T1000 (cell line): ENCODE results near the gene CCT6A.
"Not testable (repeated sequence)": the region's sequence is repeated elsewhere in the genome, so short reads cannot be mapped to it uniquely, and the experiment has no call there.

ENCODE experiments used
- DNase-seq: peaks from one replicate; lab custom pipeline; 2025; ENCODE audit warnings: mixed read lengths; lab: John Stamatoyannopoulos, UW

CCT6A gene

DNA sequence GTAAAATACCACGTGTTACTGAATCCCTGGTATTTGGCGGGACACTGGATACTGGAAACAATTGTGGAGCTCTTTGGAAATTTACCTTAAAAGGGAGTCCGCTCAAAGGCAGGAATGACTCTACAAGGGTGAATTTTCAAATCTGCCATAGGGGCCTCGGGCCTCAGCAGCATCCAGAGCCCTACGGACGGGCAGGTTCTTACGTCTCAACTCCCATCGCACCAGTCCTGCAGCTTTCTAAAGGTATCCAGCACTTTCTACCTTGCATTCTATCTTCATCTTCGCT lies 569 bp upstream of the CCT6A start:
- no peak for DNase-seq

- DNase-seq, result no peak
These were observed 1.8 kb downstream of the CCT6A start for GRCh38 chr7:56053379-56053778.

DNA sequence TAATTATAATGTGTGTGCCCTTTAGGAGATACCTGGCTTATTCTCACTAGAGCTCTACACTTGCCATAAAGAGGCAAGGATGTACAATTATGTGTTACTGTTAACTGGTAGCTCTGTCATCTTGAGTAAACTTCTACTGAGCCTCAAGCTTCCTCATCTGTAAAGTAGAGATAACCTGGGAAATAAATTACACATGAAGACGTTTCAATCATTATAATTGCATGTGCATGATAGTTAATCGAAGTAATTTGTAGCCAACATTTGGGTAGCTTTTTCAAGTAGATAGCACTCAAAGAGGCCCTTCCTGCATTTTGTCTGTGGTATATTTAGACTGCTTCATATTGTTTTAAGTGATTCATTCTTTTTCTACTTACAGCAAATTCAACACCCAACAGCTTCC lies 2.4 kb downstream of the CCT6A start:
- no peak for DNase-seq

DNA sequence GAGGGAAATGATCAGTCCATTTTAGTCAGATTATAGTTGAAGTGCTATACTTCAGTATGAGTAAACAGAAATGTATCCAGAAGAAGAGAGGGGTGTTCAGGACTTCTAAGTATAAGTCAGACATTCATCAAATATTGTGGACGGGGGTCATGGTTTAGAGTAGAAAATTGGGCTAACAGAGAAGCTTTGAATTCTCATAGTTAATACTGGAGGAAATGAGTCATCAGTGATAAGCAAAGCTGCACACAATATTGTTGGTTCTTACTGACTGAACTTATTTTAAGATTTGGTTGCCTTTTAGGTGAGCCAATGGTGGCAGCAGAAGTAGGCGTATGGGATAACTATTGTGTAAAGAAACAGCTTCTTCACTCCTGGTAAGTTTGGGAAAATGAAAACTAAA lies 10.8 kb downstream of the CCT6A start:
- no peak for DNase-seq

- DNase-seq, result no peak
These were observed 11.9 kb downstream of the CCT6A start for GRCh38 chr7:56063500-56063881.

DNA sequence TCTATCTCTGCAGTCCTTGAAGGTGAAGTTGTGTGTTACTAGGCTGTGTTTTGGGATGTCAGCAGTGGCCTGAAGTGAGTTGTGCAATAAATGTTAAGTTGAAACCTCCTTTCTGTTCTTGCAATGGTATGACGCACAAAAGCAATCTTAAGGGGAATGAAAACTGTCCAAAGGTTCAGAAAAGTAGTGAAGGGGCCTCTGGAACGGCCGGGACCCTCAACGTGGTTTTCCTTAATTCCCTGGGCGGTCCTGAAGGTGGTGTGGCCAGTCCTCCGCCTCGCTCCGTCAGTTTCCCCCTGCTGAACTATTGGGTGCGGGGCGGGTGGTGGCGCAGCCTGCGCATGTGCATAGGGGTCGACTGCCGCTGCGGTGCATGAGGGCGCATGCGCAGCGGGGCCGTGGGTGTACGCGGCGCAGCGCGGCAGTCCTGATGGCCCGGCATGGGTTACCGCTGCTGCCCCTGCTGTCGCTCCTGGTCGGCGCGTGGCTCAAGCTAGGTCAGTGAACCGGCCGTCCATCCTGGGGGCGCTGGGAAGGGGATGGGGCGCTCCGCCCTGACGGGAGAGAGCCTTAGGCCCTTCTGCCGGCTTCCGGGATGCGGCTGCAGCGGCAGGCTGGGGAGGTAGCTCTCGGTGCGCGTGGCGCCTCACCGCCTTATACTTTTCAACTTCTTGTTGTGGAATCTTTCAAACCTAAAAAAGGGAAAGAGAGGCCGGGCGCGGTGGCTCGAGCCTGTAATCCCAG lies 12.5 kb downstream of the CCT6A start, which contains the start of gene SUMF2:
SUMF2 (plus strand) TSS at position 405 of the 744 bp plus-strand sequence; CDS start at position 431, 26 bp downstream.
- peak; percentile 84 for DNase-seq

DNA sequence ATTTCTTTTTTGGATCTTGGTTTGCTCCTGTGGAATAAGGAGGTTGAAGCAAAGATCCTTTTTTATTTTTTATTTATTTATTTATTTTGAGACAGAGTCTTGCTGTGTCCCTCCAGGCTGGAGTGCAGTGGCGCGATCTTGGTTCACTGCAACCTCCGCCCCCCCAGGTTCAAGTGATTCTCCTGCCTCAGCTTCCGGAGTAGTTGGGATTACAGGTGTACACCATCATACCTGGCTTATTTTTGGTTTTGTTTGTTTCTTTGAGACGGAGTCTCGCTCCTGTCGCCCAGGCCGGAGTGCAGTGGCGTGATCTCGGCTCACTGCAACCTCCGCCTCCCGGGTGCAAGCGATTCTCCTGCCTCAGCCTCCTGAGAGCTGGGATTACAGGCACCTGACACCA lies 14.8 kb downstream of the CCT6A start:
- DNase-seq, result not testable (repeated sequence)

DNA sequence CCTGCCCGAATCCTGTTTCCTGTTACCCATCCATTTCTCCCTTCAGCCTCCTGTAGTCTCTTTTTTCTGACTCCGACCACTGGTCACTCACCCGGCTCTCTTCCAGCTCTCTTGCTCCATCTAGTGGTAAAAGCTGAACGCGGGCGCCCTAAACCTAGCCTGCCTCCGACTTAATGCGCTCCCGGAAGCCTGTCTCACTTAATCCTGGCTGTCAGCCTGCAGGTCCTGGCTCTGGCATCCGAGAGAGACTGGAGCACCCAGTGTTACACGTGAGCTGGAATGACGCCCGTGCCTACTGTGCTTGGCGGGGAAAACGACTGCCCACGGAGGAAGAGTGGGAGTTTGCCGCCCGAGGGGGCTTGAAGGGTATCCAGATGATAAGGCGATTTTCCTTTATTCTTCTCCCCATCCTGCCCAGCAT lies 22.8 kb downstream of the CCT6A start:
- peak; percentile 79 for DNase-seq

DNA sequence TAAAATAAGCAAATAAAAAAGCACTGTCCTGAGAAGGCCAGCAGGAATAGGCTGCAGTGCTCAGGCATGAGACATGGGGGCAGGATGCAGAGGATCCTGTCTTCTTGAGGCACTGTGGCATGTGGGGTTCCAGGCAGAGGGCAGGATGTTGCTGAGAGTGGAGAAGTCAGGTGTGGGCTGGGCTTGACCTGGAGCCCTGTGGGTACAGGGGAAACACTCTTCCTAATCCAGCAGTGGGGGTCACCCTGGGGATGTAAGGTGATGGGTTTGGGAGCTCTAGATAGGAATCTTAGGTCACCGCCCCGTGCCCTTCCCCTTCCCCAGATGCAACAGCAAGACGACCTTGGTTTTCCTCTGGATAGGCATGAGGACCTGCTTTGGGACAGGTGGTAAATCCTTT lies 26.1 kb downstream of the CCT6A start:
- no peak for DNase-seq

DNA sequence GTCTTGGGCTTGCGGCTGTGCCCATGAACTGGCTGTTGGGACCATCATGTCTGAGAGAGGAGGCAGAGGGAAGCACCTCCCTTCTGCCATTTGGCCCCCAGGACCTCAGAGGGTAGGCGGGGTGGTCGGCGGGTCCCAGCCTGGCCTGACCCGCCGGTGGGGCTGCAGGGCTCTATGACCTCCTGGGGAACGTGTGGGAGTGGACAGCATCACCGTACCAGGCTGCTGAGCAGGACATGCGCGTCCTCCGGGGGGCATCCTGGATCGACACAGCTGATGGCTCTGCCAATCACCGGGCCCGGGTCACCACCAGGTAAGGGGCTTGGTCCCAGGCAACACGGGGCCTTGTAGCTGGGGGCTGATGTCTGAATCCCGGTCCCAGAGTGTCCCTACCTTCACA lies 26.6 kb downstream of the CCT6A start:
- DNase-seq, result no peak

- DNase-seq, result no peak
These were observed 28.1 kb downstream of the CCT6A start for GRCh38 chr7:56079450-56080185.

GRCh38 chr7:56080726-56081435 lies 29.3 kb downstream of the CCT6A start:
- DNase-seq, result not testable (repeated sequence)

DNA sequence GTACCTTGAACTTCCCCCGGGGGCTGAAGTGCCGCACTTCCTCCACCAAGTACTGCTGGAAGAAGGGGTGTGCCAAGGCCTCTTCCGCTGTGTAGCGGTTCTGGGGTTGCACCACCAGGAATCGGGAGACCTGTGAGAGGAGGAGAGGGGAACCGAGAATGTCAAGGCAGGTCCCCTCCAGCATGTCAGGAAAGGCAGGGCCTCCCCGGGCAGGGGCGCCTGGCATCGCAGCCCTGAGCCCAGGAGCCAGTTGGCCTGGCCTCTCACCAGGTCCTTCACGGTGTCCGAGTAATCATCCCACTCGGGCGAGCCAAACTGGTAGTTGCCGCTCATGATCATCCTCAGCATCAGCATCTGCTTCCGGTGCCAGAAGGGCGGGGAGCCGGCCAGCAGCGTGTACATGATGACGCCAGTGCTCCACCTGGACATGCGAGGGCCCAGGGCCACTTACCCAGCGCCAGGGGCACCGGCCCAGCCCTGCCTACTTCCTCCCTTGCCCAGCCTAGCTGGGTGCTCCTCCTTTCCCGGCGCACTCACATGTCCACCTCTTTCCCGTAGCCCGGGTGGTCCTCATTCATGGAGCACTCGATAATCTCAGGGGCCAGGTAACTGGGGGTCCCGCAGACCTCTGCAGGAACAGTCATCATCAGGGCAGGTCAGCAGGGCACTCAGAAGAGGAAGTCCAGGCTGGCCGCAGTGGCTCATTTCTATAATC lies 30.2 kb downstream of the CCT6A start:
- DNase-seq, result no peak

- no peak for DNase-seq
These were observed 31.7 kb downstream of the CCT6A start for GRCh38 chr7:56083150-56083785.

DNA sequence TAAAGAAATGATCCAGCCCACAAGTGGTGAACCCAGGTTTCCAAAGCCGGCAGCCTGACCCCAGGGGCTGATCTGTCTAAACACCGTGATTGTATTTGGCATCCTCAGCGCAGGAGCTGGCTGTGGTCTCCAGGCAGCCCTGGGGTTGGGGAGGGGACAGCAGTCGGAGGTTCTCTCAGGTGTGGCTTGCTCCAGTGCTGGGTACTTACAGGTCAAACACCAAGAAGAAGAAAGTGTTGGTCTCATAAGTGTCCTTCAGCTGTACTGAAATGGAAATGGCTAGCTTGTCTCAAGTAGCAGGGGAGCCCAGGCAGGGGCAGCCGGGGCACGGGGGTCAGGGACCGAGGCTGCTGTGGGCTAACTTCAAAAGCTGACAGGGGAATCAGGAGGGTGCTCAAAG lies 35.2 kb downstream of the CCT6A start:
- no peak for DNase-seq

- DNase-seq, result no peak
These were observed 35.9 kb downstream of the CCT6A start for GRCh38 chr7:56087445-56087844.

DNA sequence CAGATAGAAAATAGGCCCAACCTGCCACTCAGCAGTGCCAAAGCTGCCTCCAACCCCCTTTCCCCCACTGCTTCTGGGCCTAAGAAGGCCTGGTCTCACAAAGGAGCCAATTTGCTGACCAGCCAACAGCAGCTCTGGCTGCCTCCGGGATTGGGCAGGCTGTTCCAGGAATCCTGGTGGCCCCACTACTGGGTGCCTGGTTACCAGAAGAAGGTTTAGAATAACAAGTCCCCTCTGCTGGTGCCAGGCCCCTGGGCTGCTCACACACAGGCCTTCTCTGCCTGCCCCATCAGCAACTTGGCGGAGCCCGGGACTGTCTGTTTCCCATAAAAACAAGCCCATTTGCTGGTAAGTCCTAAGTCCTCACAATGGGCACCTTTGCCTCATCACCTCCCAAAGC lies 40.0 kb downstream of the CCT6A start:
- DNase-seq, result no peak

DNA sequence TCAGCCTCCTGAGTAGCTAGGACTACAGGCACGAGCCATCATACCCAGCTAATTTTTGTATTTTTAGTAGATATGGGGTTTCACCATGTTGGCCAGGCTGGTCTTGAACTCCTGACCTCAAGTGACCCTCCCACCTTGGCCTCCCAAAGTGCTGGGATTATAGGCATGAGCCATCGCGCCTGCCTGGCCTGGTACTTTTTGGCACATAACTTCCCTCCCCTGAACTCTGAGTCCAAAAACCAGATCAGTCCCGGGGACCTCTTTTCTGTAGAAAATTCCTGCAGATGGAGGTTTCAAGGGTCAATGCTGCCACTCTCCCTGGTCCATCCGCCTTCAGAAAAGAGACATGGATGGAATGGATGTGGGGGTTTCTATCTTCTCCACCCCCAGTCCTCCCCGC lies 40.8 kb downstream of the CCT6A start:
- DNase-seq, result not testable (repeated sequence)

DNA sequence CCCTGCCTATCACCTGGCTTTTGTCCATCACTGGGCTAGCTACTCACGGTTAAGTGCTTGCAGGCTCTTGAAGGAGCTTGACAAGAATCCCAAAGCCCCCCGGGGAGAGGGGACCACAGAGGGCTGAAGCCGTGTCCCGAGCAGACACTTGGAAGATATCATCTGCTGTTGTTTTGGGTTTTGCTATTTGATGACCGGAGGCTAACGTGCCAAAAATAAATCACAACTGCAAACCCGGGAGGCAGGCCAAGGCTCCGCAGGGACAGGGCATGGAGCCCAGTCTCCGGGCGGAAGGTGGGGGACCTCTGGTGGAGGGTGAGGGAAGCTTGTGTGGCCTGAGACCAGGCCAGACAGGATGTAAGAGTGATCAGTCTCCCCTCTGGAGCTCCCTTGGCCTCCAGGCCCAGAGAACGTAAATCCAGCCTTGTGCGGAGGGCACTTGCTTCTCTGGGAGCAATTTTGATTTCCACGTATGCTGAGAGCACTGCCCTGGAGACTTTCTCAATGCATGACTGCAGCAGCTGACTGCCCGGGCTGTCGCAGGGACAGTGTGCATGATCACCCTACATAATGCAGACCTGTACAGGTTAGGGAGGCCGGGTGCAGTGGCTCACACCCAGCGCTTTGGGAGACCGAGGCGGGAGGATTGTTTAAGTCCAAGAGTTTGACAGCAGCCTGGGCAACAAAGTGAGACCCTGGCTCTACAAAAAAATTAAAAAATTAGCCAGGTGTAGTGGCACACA lies 41.4 kb downstream of the CCT6A start, which contains the start of gene PHKG1:
PHKG1 (minus strand) TSS at position 164 of the 743 bp plus-strand sequence. CDS start 4,011 bp downstream, outside the sequence.
- no peak for DNase-seq

GRCh38 chr7:56097700-56098099 lies 46.1 kb downstream of the CCT6A start:
- DNase-seq, result no peak
